H4 (cell line): ENCODE measurements around the gene FLT3LG. TPM values are rescaled to one million over a fixed set of nuclear protein-coding genes. Genes with fewer than 3 reads are reported as not detected.
A peak's percentile ranks its signal among the peaks of the same experiment; 100 is the strongest.

Experiments
- DNase-seq: peaks from one replicate; pipeline ENCODE4 v3.0.0-alpha.2; 2015; ENCODE audit warnings: low spot score
- total RNA-seq: library from RNA; depleted of rRNA; stranded (reverse); fragments of >200 nt; shearing (Covaris generic); gene quantifications from 2 replicates; pipeline ENCODE4 v1.2.3, GENCODE V29; 2014; rRNA removed

Gene FLT3LG, protein sequence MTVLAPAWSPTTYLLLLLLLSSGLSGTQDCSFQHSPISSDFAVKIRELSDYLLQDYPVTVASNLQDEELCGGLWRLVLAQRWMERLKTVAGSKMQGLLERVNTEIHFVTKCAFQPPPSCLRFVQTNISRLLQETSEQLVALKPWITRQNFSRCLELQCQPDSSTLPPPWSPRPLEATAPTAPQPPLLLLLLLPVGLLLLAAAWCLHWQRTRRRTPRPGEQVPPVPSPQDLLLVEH
- 2.6 and 6.0 TPM in 2 replicates for total RNA-seq

GRCh38 chr19:49473868-49474541, at the start of gene FLT3LG:
TSS of gene FLT3LG (plus strand) at chr19:49474215. CDS start at chr19:49474640, 425 bp downstream.
- peak; percentile 78 for DNase-seq

DNA sequence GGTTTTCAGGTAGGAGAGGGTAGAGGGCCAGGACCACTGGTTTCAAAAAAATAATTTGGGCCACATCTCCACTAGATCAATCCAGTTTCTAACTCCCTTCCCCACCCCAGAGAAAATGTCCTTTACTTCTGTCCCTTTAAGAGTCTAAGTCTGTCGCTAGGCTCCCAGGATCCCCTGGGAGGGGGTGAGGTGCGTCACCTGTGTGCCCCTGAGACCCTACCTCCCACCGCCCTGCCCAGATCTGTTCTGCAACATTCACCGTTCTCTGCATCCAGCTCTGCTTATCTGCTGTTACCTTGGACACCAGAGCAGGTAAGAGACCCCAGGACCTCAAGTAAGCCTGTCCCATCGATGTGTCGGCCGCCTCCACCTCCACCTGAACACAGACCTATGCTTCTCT, 48.8 kb upstream of the FLT3LG start, which contains the start of gene GFY:
Gene GFY (plus strand): TSS at position 211 of the 400 bp plus-strand sequence. CDS start 1,043 bp downstream, outside the sequence.
- no peak for DNase-seq

- DNase-seq = no peak
Measured at GRCh38 chr19:49425922-49426592, 48.0 kb upstream of the FLT3LG start.

DNA sequence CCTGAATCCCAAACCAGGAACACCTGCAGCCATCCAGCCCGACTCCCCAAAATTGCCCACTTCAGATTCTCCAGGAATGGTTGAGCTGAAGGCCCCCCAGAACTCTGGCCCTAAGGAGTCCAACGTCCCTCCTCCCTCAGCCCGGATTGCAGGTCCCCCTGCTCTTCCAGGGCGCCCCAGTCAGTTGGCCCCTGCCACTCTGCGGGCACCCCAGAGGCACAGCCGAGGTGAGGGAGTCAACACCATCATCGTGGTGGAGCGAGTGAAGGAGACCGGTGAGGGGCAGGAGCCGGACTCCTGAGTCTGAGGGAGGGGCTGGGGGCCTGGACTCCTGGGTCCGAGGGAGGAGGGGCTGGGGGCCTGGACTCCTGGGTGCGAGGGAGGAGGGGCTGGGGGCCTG, 46.7 kb upstream of the FLT3LG start:
- DNase-seq = no peak

- no peak for DNase-seq
Measured at GRCh38 chr19:49427855-49428546, 46.0 kb upstream of the FLT3LG start.

GRCh38 chr19:49428547-49429451, 45.2 kb upstream of the FLT3LG start:
- no peak for DNase-seq

GRCh38 chr19:49430172-49430677, 43.8 kb upstream of the FLT3LG start:
- no peak for DNase-seq

GRCh38 chr19:49430678-49431329, 43.2 kb upstream of the FLT3LG start:
- DNase-seq = no peak

GRCh38 chr19:49431330-49431749, 42.7 kb upstream of the FLT3LG start:
- no peak for DNase-seq

- no peak for DNase-seq
Measured at GRCh38 chr19:49432141-49433073, 41.6 kb upstream of the FLT3LG start.

GRCh38 chr19:49433240-49433901, 40.6 kb upstream of the FLT3LG start:
- DNase-seq = no peak

- DNase-seq = no peak
Measured at GRCh38 chr19:49434907-49435583, 39.0 kb upstream of the FLT3LG start.

DNA sequence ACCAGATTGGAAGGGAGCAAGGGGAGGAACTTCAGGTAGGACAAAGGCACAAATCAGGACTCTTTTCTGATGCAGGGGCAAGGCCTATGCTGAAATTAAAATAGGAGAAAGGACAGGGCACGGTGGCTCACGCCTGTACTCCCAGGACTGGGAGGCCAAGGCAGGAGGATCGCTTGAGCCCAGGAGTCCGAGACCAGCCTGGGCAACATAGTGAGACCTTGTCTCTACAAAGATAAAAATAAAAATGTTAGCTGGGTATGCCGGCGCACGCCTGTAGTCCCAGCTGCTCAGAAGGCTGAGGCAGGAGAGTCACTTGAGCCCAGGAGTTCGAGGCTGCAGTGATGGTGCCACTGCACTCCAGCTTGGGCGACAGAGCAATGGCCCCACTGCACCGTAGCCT, 38.3 kb upstream of the FLT3LG start:
- no peak for DNase-seq

- no peak for DNase-seq
Measured at GRCh38 chr19:49436381-49437017, 37.5 kb upstream of the FLT3LG start.

DNA sequence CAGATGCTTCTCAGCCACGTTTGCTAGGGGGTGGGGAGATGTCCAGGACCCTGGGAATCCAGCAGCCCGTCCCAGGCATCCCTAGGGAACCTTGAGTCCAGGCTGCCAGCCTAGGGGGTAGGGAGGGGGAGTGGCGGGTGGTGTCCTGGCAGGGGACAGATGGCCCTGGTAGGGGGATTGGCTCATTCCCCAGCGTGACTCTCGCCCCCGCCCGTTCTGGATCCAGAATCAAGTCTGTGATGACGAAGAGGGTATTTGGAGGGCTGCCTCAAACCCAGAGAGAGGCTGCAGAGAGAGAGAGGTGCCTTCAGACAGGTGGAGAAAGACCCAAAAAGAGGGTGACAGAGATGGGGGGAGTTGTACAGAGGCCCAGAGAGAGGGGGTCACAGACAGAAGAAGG, 36.8 kb upstream of the FLT3LG start:
- DNase-seq = no peak

DNA sequence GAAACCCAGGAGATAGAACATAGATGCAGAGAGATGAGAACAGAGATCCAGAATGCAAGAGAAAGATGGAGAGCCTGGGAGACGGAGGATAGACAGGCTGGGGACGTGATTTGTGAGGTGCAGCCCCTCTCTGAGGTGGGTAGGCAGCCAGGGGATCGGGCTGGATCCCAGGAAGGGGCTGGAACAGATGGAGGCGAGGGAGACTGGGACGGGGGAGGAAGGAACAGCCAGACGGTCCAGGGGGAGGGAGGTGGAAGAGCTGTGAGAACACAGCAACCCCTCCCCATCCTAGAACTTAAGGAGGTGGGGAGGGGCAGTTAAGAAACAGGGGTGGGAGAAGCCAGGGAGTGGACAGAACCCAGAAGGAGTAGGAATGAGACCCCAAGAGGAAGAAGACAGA, 35.8 kb upstream of the FLT3LG start:
- no peak for DNase-seq

GRCh38 chr19:49439836-49440235, 34.2 kb upstream of the FLT3LG start:
- DNase-seq = no peak
